Measurements from ENCODE around the gene NPEPL1. TPM values are rescaled to one million over a fixed set of nuclear protein-coding genes. Genes with fewer than 3 reads are reported as not detected.

Gene NPEPL1
- total RNA-seq, 1 donor from 2014 or later = 33.6 TPM

- no peaks in the 10 kb centered on the region for H3K36me3 ChIP-seq
- DNase-seq = no peak
- intact Hi-C loops (cut with micrococcal nuclease) = no loop called here
- no peak overlapping the region for H3K27ac ChIP-seq (replicated peaks)
- no peak for TF ChIP-seq CTCF (IDR thresholded peaks at IDR 0.05; ENCODE audit: borderline replicate concordance)
- no peaks in the 10 kb centered on the region for H3K9me3 ChIP-seq (replicated peaks)
- H3K27me3 ChIP-seq (ENCODE audit: low read depth) = peaks cover 83% of the 10 kb centered on the region
- H3K4me3 ChIP-seq = no peak overlapping the region
- H3K4me1 ChIP-seq = peaks cover 4% of the 10 kb centered on the region
Observed at GRCh38 chr20:58745391-58745790, 52.8 kb downstream of the NPEPL1 start.

- intact Hi-C loops (cut with micrococcal nuclease) = no loop called here
- Histone ChIP-seq H3K36me3 (no peaks in the 10 kb centered on the region), H3K27ac (replicated peaks) (no peak overlapping the region), H3K4me3 (no peak overlapping the region), H3K9me3 (replicated peaks) (no peaks in the 10 kb centered on the region), H3K27me3 (ENCODE audit: low read depth) (peaks cover 83% of the 10 kb centered on the region), H3K4me1 (peaks cover 4% of the 10 kb centered on the region)
- no peak for TF ChIP-seq CTCF (IDR thresholded peaks at IDR 0.05; ENCODE audit: borderline replicate concordance)
- no peak for DNase-seq
Observed at GRCh38 chr20:58746620-58747019, 54.0 kb downstream of the NPEPL1 start.

GRCh38 chr20:58747211-58747610 is 54.6 kb downstream of the NPEPL1 start:
- no peak for DNase-seq
- Histone ChIP-seq H3K36me3 (no peaks in the 10 kb centered on the region), H3K27ac (replicated peaks) (no peak overlapping the region), H3K27me3 (ENCODE audit: low read depth) (peaks cover 85% of the 10 kb centered on the region), H3K4me3 (no peak overlapping the region), H3K4me1 (peaks cover 4% of the 10 kb centered on the region), H3K9me3 (replicated peaks) (no peaks in the 10 kb centered on the region)
- TF ChIP-seq CTCF (IDR thresholded peaks at IDR 0.05; ENCODE audit: borderline replicate concordance) = no peak
- intact Hi-C loops (cut with micrococcal nuclease) = no loop called here

GRCh38 chr20:58748618-58749017 is 56.0 kb downstream of the NPEPL1 start:
- DNase-seq = no peak
- intact Hi-C loops (cut with micrococcal nuclease) = no loop called here
- no peaks in the 10 kb centered on the region for H3K36me3 ChIP-seq
- no peak overlapping the region for H3K27ac ChIP-seq (replicated peaks)
- no peak overlapping the region for H3K4me3 ChIP-seq
- peaks cover 4% of the 10 kb centered on the region for H3K4me1 ChIP-seq
- no peak for TF ChIP-seq CTCF (IDR thresholded peaks at IDR 0.05; ENCODE audit: borderline replicate concordance)
- no peaks in the 10 kb centered on the region for H3K9me3 ChIP-seq (replicated peaks)
- H3K27me3 ChIP-seq (ENCODE audit: low read depth) = peaks cover 85% of the 10 kb centered on the region

- no peak for TF ChIP-seq CTCF (IDR thresholded peaks at IDR 0.05; ENCODE audit: borderline replicate concordance)
- no peaks in the 10 kb centered on the region for H3K9me3 ChIP-seq (replicated peaks)
- H3K27ac ChIP-seq (replicated peaks) = no peak overlapping the region
- H3K4me3 ChIP-seq = no peak overlapping the region
- peaks cover 4% of the 10 kb centered on the region for H3K4me1 ChIP-seq
- no peaks in the 10 kb centered on the region for H3K36me3 ChIP-seq
- intact Hi-C loops (cut with micrococcal nuclease) = no loop called here
- no peak for DNase-seq
- peaks cover 91% of the 10 kb centered on the region for H3K27me3 ChIP-seq (ENCODE audit: low read depth)
Observed at GRCh38 chr20:58749098-58749769, 56.6 kb downstream of the NPEPL1 start.
